SIG-M5 treated with dmso at 0.1 percent for 504 hours (cell line): ENCODE measurements around the gene LRBA.

ENCODE experiments used
- DNase-seq: peaks from one replicate; lab custom pipeline; 2025; ENCODE audit not compliant: unreplicated experiment; lab: John Stamatoyannopoulos, UW

The LRBA gene

DNA sequence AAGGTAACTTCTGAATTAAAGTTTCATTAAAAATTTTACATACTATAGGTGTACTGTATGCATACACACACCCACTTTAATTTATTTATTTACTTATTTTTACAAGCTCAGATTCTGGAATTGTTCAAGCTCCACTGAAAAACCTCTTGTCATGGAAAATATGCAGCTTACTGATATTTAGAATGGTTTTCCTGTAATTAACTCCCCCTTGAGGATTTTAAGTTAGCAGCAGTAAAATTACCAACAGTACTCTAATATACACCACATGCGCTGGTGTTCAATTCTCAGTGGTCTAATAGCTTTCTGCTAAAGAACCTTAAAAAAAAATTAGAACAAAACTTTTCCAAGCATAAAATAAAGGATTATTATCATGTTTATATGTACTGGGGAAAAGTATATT, 421.1 kb downstream of the LRBA start:
- no peak for DNase-seq

- DNase-seq = no peak
Observed at GRCh38 chr4:150591904-150592303, 423.2 kb downstream of the LRBA start.

DNA sequence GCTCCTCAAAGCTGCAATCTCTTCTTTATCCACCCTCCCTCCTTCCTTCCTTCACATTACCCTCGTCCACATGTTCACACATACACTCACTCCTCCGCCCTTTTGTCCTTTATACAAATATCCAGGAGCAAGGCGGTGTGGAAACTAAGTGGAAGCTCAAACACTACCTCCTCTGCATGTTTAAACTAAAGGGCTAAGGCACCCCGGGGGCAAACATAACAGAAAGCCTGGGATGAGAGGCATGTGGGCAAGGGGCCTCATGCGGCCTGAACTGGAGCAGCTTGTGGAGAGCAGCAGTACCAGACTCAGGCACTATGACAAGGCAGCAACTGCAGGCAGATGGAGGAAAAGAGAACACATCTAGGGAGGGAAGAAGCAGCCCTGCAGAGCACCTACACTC, 423.7 kb downstream of the LRBA start:
- no peak for DNase-seq

GRCh38 chr4:150590631-150591030, 424.5 kb downstream of the LRBA start:
- DNase-seq = no peak

- DNase-seq = no peak
Observed at GRCh38 chr4:150589157-150589556, 425.9 kb downstream of the LRBA start.

GRCh38 chr4:150588316-150588715, 426.8 kb downstream of the LRBA start:
- no peak for DNase-seq

DNA sequence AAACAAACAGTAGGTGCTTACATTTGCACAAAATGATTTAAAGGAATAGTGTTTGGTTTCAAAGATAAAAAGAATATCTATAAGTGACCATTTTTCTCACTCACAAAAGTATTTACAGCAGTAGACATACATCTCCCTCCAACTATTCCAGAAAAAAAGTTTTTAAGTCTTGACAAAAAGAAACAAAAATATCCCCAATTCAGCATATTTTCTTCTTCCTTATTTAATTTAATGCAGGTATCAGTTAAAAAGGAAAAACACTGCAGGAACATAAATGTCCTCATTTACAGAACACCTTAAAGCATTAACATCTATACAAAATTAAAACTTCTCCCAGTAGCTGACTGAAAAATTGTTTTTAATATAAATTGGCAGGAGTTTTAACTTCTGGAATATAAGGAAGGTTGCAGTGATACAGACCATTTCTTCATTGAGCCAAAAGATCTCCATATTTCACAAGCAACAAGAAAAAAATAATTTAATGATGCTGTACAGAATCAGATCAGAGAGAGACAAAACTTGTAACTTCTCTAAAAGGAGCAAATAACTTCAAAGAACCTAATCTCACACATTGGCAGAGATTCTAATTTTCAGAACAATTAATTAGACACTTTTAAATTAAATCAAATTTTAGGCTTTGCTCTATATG, 428.8 kb downstream of the LRBA start:
- DNase-seq = no peak

DNA sequence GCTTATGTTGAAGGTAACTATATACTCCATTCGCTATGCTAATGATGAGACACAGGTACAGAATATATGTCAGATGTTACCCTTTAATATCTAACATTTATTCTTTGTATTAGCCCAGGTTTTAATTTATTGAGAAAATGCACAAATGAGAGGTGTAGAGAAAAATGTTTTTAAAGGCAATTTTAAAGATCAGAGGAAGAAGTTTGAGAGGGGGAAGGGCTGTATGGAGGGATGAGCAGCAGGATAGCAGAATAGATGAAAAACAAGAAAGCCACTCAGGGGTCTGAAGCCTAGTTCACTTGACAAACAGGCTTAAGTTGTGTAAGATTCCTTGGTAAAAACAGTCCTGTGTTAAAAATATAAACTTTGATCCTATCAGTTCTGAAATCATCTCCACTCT, 429.5 kb downstream of the LRBA start:
- no peak for DNase-seq

- DNase-seq = no peak
Observed at GRCh38 chr4:150584111-150584915, 430.8 kb downstream of the LRBA start.

DNA sequence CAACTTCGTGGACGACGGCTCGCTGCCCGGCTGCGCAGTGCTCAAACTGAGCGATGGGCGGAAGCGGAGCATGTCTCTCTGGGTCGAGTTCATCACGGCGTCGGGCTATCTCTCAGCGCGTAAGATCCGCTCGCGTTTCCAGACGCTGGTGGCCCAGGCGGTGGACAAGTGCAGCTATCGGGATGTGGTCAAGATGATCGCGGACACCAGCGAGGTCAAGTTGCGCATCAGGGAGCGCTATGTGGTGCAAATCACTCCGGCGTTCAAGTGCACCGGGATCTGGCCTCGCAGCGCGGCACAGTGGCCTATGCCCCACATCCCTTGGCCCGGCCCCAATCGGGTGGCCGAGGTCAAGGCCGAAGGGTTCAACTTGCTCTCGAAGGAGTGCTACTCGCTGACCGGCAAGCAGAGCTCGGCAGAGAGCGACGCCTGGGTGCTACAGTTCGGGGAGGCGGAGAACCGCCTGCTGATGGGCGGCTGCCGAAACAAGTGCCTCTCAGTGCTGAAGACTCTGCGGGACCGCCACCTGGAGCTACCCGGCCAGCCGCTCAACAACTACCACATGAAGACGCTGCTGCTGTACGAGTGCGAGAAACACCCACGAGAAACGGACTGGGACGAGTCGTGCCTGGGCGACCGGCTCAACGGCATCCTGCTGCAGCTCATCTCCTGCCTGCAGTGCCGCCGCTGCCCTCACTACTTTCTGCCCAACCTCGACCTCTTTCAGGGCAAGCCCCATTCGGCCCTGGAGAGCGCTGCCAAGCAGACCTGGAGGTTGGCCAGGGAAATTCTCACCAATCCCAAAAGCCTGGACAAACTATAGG, 431.6 kb downstream of the LRBA start:
- DNase-seq = no peak

DNA sequence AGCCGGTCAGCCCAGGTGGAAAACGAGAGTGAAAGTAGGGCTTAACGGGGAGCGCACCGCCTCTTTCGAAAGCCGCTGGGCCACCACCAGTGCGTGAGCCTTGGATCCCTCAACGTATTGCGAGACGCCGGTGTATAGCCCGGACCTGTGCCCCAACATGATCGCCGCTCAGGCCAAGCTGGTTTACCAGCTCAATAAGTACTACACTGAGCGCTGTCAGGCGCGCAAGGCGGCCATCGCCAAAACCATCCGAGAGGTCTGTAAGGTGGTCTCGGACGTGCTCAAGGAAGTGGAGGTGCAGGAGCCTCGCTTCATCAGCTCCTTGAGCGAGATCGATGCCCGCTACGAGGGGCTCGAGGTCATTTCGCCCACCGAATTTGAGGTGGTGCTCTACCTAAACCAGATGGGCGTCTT, 432.2 kb downstream of the LRBA start:
- DNase-seq = no peak

DNA sequence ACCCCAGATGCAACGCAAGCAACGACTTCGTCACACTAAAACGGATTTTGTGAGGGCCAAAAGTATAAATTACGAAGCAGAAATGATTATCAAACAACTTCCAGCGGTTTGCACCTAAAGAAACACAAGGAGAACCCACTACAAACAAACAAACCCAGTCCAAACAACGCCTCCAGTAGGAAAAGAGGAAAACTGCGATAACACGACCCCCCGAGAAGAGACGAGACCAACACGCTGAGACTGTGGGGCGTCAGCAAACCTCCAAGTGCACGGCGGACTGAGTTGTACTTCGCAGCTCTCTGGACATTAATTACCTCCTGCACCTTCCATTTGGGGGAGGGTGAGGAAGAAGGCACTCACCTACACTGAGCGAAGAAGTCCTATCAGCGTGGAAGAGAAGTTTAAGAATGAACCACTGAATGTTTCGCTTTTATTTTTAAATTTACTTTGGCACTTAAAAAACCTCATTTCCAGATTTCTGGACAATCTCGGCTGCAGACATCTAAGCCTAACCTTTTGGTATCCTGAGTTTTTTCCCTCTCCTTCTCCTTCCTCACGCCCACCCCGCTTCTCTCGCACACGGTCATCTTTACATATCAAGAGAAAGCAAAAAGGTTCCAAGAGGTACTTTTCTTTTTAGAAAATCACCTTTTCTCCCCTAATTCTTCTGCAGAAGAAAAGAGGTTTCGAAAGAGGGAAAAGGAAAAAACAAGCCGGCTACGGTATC, 432.8 kb downstream of the LRBA start, which contains the start of gene MAB21L2:
MAB21L2 (plus strand) TSS at position 6 of the 727 bp plus-strand sequence. CDS start 879 bp downstream, outside the sequence.
- no peak for DNase-seq

GRCh38 chr4:150581641-150582051, 433.4 kb downstream of the LRBA start:
- no peak for DNase-seq

DNA sequence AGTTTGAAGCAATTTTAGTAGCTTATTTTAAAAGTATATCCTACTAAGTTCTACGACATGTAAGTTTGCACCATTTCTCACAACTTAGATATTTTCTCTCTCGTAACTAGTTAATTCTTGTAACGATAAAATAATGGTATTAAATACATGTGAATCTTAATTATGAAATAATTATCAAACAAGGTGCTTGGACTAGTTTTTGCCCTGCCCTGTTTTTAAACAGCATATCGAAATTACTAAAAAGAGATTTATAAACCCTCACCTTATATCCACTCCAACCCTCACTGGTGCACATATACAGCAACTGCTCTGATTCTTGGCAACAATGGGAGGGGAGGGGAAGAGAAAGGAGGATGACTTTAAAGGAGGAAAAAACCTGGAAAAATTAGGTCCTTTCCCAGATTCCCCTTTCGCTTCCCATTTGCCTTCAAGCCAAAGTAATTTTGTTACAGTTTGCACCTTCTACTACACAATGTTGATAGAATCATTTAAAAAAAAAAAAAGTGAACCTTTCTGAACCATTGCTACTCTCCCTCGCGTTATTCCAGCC, 434.0 kb downstream of the LRBA start:
- no peak for DNase-seq

GRCh38 chr4:150580306-150580705, 434.8 kb downstream of the LRBA start:
- no peak for DNase-seq

- DNase-seq = no peak
Observed at GRCh38 chr4:150579551-150580234, 435.4 kb downstream of the LRBA start.

- DNase-seq = no peak
Observed at GRCh38 chr4:150578745-150579501, 436.2 kb downstream of the LRBA start.

DNA sequence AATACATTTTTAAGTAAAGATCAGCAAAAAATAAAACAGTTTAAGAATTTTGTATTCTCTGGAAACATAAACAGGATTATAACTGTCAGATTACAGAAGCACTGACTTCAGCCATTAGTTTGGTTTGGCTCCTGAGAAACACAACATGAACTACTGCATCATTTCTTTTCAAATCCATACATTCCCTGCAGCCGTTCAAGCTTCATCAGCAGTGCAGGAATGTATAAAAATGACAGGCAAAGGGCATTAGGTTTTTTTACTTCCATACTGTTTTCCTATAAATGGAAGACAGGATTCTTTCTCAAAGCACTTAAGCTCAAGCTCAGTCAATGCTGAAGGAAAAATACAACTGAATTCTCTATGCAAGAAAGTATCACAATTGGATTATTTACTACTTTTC, 437.3 kb downstream of the LRBA start:
- no peak for DNase-seq

- no peak for DNase-seq
Observed at GRCh38 chr4:150574678-150575077, 440.4 kb downstream of the LRBA start.
